GM21360 (cell line): ENCODE measurements around the gene VARS1.
"Not testable (repeated sequence)": the region's sequence is repeated elsewhere in the genome, so short reads cannot be mapped to it uniquely, and the experiment has no call there.

Experiments used
- ATAC-seq: cut with Tn5 transposase; IDR thresholded peaks from one replicate; pipeline ENCODE4 v1.9.1; 2021; ENCODE audit warnings: mild to moderate bottlenecking, moderate library complexity; ENCODE audit not compliant: unreplicated experiment

The VARS1 gene

DNA sequence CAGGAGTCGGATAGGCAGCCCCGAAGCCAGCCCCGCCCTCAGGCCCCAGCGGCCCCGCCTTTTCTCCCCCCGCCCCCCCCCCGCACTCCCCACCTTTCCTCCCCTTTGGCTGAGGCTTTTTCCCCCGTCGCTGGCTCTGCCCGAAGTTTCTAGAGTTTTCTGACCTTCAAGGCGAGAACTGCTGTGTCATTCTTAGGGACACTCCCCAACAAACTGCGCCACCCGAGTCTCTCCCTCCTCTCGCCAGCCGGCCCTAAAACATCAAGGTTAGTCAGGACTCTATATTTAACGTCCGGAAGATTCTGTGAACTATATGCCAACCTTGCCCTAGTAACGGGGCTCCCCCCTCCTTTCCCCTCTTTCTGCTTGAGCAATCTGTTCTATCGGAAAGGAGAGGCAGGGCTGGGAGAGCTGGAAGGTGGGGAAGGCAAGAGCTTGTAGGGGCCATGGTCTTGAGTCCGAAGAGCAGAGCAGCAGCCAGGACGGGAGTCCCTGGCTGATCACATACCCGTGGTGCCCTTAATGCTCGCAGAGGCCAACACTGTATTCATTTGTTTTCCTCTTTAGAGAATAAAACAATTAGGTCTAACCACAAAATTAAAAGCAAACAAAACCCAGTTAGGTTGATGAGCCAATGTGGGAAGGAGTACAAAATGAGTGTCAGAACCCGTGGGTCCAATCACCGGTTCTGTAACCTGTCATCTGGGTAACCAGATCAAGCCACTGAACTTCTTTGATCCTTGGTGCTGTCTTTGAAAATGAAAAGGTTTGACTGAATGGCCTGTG is 26.7 kb upstream of the VARS1 start:
- ATAC-seq = peak; percentile 24

DNA sequence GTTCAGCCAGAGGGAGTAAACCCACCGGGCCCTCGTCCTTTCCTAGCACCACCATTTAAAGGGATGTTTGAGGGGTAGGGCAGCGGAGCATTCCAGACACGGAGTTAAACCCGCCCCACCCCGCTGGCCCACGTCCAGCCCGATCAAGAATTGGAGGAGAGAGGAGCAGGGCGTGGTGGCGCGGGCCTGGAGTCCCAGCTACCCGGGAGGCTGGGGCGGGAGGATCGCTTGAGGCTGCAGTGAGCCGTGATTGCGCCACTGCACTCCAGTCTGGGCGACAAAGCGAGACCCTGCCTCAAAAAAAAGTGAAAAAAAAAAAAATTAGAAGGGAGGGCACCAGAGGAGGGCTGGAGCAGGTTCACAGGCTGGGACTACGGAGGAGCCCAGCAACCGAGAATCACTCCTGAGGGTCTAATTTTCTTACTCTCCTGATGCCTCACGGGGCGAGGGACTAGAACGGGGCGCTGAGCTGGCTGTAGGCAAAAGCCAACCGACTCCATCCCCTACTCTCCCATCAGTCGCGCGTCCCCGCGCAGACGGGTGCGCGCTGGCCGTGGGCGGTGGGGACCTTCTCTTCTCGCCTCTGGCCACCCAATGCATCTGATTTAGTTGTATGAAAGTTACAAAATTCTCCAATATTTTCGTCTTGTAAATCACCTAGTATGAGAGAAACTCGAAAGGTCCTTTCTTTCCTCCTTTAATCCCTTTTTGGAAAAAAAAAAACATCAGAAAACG is 25.9 kb upstream of the VARS1 start:
- ATAC-seq = peak; percentile 37

DNA sequence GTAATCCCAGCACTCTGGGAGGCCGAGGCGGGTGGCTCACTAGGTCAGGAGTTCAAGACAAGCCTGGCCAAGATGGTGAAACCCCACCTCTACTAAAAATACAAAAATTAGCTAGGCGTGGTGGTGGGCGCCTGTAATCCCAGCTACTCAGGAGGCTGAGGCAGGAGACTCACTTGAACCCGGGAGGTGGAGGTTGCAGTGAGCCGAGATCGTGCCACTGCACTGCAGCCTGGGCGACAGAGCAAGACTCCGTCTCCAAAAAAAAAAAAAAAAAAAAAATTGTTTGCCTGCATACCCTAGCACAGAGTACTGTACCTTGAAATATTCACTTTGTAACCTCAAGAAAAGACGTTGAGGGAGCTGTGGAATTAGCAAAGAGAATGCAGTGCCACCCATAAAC is 24.8 kb upstream of the VARS1 start:
- ATAC-seq = not testable (repeated sequence)

DNA sequence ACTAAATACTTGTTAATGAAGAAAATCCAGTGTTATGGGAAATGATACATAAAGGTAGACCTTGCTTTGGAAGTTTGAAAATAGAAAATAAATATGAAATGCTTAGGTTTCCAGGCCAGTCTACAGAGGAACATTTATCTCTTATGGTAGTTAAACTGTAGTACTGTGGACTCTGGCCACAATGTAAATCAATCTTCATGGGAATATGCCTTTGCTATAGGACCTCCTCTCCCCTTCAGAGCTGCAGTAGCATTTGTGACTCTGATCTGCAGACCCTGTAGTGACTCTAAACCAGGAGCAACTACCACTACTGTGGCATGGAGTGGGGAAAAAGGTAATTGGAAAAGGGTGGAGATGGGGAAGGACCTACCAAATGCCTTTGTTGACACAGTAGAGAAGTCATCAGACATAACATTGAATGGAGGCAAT is 24.3 kb upstream of the VARS1 start:
- no peak for ATAC-seq

DNA sequence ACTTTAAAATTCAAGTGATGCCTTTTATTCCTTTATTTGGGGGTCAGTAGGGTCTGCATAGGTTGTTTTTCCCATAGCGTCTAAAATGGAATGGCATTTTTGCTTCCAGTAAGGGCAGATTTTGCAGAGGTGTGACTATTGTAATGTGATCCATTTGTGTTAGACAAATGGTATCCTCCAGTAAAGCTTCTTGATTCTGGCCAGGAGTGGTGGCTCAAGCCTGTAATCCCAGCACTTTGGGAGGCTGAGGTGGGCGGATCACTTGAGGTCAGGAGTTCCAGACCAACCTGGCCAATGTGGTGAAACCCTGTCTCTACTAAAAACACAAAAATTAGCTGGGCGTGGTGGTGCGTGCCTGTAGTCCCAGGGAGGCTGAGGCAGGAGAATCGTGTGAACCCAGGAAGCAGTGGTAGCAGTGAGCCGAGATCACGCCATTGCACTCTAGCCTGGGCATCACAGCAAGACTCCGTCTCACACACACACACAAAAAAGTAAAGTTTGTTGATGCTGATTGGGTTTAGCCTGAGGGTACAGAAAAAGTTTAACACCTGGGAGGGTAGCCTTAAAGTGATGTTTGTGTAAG is 22.5 kb upstream of the VARS1 start:
- ATAC-seq = not testable (repeated sequence)

DNA sequence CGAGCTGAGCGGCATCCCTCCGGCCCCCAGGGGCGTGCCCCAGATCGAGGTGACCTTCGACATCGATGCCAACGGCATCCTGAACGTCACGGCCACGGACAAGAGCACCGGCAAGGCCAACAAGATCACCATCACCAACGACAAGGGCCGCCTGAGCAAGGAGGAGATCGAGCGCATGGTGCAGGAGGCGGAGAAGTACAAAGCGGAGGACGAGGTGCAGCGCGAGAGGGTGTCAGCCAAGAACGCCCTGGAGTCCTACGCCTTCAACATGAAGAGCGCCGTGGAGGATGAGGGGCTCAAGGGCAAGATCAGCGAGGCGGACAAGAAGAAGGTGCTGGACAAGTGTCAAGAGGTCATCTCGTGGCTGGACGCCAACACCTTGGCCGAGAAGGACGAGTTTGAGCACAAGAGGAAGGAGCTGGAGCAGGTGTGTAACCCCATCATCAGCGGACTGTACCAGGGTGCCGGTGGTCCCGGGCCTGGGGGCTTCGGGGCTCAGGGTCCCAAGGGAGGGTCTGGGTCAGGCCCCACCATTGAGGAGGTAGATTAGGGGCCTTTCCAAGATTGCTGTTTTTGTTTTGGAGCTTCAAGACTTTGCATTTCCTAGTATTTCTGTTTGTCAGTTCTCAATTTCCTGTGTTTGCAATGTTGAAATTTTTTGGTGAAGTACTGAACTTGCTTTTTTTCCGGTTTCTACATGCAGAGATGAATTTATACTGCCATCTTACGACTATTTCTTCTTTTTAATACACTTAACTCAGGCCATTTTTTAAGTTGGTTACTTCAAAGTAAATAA is 21.8 kb upstream of the VARS1 start:
- ATAC-seq = not testable (repeated sequence)

DNA sequence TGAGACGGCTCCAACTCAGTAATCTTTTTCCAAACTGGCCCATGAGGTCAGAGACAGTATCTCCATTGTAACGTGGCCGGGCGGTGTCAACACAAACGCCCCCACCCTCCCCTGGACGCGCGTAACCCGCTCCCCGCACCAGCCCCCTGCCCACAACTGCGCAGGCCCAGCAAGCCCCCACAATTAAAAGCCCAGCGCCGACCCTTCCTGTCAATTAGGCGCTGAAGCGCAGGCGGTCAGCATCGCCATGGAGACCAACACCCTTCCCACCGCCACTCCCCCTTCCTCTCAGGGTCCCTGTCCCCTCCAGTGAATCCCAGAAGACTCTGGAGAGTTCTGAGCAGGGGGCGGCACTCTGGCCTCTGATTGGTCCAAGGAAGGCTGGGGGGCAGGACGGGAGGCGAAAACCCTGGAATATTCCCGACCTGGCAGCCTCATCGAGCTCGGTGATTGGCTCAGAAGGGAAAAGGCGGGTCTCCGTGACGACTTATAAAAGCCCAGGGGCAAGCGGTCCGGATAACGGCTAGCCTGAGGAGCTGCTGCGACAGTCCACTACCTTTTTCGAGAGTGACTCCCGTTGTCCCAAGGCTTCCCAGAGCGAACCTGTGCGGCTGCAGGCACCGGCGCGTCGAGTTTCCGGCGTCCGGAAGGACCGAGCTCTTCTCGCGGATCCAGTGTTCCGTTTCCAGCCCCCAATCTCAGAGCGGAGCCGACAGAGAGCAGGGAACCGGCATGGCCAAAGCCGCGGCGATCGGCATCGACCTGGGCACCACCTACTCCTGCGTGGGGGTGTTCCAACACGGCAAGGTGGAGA is 19.7 kb upstream of the VARS1 start, which contains the start of the genes HSPA1A and HSPA1L:
Gene HSPA1A (plus strand): TSS at position 519 of the 814 bp plus-strand sequence. CDS start 214 bp downstream, at position 733.
Gene HSPA1L (minus strand): TSS at position 259 of the 814 bp plus-strand sequence. CDS start 3,311 bp downstream, outside the sequence.
- no peak for ATAC-seq

DNA sequence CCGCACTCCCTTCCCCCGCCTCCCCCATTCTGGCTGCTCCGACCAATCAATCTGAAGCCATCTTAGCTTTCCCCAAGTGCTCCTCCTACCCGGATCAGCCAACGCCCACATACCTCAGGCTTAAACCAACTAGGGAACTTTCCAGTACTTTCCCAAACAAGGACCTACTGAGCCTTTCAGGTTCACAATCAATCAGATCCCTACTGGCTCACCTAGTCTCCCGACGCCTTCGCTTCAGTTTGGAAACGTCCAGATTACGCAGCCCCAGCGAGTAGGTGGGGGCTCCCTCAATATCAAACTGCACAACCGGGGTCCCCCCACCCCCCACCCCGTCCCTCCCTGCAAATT is 19.1 kb upstream of the VARS1 start:
- no peak for ATAC-seq

DNA sequence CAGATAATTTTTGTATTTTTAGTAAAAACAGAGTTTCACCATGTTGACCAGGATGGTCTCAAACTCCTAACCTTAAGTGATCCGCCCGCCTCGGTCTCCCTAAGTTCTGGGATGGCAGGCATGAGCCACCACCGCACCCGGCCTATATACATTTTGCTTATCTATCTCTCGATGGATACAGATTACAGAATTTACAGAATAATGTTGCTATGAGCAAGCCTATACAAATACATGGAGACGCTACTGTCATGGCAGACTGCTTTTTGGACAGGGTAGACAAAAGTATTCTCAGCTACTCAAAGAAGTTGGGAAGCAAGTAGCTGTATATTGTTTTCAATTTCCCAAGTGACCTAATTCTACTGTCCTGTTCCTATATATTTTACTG is 17.9 kb upstream of the VARS1 start:
- no peak for ATAC-seq

DNA sequence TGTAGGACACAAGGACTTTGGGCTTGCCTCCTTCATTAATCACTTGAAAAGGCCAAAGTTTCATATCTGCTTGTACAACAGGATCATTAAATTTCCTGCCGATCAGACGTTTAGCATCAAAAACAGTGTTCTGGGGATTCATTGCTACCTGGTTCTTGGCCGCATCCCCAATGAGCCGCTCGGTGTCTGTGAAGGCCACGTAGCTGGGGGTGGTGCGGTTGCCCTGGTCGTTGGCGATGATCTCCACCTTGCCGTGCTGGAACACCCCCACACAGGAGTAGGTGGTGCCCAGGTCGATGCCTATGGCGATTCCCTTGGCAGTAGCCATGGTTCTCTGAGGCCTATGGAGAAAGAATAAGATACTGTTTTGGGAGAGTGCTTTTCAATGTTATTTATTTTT is 16.1 kb upstream of the VARS1 start:
- no peak for ATAC-seq

DNA sequence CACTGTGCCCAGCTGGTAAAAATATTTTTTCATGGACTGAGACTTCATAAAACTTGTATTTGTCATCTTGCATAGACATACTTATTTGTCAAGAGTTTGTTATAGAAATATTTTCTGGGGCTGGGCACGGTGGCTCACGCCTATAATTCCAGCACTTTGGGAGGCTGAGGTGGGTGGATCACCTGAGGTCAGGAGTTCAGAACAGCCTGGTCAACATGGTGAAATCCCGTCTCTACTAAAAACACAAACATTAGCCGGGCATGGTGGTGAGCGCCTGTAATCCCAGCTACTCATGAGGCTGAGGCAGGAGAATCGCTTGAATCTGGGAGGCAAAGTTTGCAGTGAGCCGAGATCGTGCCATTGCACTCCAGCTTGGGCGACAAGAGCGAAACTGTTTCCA is 13.0 kb upstream of the VARS1 start:
- not testable (repeated sequence) for ATAC-seq

DNA sequence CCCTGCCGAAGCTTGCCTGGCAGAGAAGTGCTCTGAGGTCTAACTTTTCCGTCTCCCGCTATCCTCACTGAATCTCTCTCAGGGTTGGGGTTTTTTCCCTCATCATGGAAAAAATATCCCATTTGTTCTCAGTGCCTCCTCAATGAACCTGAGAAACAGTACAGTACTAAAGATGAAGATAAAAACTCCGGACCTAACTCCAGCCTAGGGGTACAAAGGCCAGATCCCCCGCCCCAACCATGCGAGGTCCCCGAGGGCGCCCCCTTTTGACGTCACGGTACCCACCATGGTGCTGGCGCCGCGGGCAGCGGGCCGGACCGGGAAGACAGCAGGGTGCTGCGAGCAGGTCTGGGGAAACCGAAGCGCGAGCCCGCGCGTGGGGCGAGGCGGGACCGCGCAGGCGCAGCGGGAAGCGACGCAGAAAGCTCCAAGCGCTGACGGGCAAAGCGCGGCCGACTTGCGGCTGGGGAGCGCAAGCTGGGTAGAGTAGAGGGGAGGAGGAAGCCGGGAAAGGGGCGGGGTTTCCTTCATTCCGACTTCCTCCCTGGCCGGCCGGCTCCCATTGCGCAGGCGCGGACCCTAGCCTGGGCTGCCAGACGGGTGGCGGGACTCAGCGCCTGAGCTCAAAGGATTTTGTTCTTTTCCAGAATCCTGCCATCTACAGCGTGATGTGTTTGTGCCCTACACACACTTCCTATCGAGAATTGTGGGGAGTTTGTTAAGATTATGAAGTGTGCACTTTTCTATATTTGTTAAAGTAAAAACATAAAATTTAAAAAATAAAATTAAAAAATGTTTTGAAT is 11.1 kb upstream of the VARS1 start, which contains the start of gene LSM2:
Gene LSM2 (minus strand): TSS at position 497 of the 803 bp plus-strand sequence. CDS start 209 bp downstream, at position 288.
- peak; percentile 94 for ATAC-seq

DNA sequence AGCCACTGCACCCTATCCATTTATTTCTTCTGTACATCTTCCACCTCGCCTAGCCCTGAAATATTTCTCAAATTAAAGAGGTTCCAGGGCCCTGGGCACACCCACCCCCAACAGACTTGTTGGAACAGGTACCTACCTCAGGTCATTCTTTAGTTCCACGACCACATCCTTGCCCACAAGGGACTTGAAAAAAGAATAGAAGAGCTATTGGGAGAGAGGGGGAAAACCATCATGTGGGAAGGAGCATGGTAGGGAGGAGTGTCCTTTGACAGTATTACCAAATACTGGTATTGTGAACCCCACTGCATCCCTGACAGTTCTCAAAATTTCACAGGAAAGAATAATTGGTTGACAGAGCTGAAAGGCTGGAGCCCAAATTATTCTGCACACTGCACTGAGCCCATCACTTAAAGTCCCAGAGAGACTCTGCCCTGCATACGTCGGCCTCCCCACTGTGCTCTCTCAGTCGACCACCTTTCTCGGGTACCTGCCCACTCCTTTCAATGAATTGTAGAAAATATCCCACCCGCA is 10.5 kb upstream of the VARS1 start:
- no peak for ATAC-seq

DNA sequence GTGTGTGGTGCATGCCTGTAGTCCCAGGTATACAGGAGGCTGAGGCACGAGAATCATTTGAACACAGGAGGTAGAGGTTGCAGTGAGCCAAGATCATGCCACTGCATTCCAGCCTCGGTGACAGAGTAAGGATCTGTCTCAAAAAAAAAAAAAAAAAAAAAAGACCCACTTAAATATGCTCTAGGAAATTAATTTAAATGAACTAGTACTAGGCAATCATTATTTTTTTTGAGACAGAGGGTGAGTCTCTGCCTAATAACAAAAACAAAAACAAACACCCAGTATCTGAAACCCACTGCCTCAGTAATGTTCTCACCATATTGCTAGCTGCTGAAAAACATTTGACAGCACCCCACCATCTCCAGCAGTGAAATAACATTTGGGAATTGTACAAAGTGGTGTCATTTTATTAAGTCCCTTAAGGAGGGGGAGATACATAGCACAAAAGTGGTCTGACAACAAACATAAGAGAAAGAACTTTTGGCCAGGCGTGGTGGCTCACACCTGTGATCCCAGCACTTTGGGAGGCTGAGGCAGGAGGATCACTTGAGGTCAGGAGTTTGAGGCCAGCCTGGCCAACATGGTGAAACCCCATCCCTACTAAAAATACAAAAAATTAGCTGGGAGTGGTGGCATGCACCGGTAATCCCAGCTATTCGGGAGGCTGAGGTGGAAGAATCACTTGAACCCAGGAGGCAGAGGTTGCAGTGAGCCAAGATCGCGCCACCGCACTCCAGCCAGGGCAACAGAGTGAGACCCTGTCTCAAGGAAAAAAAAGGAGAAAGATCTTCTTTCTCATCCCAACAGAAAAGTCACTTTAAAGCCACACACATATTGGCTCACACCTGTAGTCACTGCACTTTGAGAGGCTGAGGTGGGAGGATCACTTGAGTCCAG is 5.7 kb upstream of the VARS1 start:
- not testable (repeated sequence) for ATAC-seq

DNA sequence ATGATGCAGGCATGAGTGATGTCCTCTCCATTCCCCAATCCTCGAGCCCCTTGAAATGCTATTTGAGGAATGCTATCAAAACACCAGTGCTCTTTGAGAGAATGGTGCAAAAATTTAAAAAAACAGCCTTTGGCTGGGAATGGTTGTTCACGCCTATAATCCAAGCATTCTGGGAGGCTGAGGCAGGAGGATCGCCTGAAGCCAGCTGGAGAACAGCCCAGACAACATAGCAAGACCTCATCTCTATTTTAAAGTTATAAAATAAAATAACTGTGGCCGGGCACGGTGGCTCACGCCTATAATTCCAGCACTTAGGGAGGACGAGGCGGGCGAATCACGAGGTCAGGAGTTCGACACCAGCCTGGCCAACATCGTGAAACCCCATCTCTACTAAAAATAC is 4.2 kb upstream of the VARS1 start:
- no peak for ATAC-seq

DNA sequence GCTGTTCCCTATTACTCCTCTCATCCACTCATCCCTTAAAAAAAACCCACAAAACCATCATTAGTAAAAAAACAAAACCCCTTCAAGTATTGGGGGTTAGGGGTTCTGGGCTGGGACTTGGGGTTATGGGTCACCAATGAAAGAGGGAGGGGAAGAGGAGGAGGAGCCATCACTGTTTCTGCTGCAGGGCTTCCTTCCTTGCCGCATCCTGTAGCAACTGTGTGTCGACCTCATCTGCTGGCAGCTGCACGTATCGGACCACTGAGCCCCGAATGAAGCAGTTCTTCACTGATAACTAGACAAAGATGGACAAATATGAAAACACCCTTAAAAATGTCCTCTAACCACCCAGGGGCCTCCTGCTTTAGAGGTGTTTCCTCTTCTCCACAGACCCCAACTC is 2.0 kb upstream of the VARS1 start:
- ATAC-seq = no peak

DNA sequence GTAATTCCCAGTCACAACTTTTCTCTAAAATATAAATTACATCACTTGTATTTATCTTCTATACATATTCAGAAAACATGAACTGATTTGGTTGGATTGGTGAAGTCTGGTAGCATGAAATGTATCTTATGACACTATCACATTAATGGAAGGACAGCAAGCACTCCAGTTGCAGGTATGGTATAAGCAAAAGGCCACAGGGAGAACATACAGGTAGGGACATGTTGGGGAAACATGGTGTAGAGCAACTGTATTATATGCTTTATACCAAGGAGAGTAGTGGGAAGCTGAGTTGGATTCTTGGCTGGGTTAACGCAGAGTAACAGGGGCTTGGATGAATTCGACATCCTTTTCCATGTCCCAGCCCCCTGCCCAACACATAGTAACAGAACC is 1.4 kb upstream of the VARS1 start:
- ATAC-seq = no peak
